B cell (primary cell): Measurements from ENCODE around the gene ME1. TPM values are rescaled to one million over a fixed set of nuclear protein-coding genes. Genes with fewer than 3 reads are reported as not detected.

Experiments
- ATAC-seq: fragments of 200-7000 bp; cut with Tn5 transposase; one replicate; pipeline ENCODE4 v1.10.0; 2021; ENCODE audit warnings: low read depth, mild to moderate bottlenecking, moderate number of reproducible peaks, moderate library complexity
- CTCF ChIA-PET: fragments of 350-600 bp; sonication (Branson Sonifier 250); formaldehyde crosslinking; loops from one replicate; lab custom pipeline; 2021; ENCODE audit warnings: antibody characterized with exemption, inconsistent platforms; lab: Charles Lee
- POLR2A ChIA-PET: fragments of 350-600 bp; sonication (Branson Sonifier 250); formaldehyde crosslinking; loops from one replicate; lab custom pipeline; 2021; ENCODE audit warnings: antibody characterized with exemption; lab: Charles Lee
- DNase-seq: peaks from one replicate; pipeline ENCODE4 v3.0.0; 2013
- H2AFZ ChIP-seq: 2 replicates; pipeline ENCODE4 v1.6.1; 2012; ENCODE audit warnings: mild to moderate bottlenecking, low read depth, low read length; ENCODE audit not compliant: insufficient read depth, poor library complexity, severe bottlenecking
- H3K27ac ChIP-seq, 2 donors: 1 replicate in 1 of 2; 2 replicates in 1 of 2; pipeline ENCODE4 v1.5.1; 2012 to 2013; ENCODE audit warnings: low read length in 2 of 2, mild to moderate bottlenecking in 2 of 2, moderate library complexity in 1 of 2
- H3K27me3 ChIP-seq, 4 experiments: fragments of 200-600 bp in 1 of 4; sonication (generic) in 1 of 4; replicated peaks in 1 of 4; 1 replicate in 2 of 4; 2 replicates in 2 of 4; pipeline versions ENCODE4 v1.6.1 to v1.7.0; 2013 to 2016; ENCODE audit warnings: low read length in 3 of 4, mild to moderate bottlenecking in 2 of 4, mixed read lengths in 1 of 4, moderate library complexity in 1 of 4; ENCODE audit not compliant: insufficient read depth in 4 of 4, control insufficient read depth in 3 of 4; ENCODE audit errors: control extremely low read depth in 1 of 4
- H3K36me3 ChIP-seq, 2 experiments: replicated peaks in 1 of 2; 1 replicate in 1 of 2; 2 replicates in 1 of 2; pipeline versions ENCODE4 v1.6.1 to v1.7.1; 2013; ENCODE audit warnings: low read length in 1 of 2; ENCODE audit not compliant: insufficient read depth in 2 of 2, control insufficient read depth in 1 of 2; ENCODE audit errors: control extremely low read depth in 1 of 2, extremely low read depth in 1 of 2
- H3K4me1 ChIP-seq, 2 donors: fragments of 200-600 bp in 1 of 2; sonication (generic) in 1 of 2; 1 replicate in 1 of 2; 2 replicates in 1 of 2; pipeline versions ENCODE4 v1.5.1 to v1.6.1; 2013 to 2017; ENCODE audit warnings: low read length in 2 of 2; ENCODE audit not compliant: control insufficient read depth in 2 of 2, insufficient read depth in 2 of 2
- H3K4me2 ChIP-seq: replicated peaks from 2 replicates; pipeline ENCODE3; 2012; ENCODE audit warnings: mild to moderate bottlenecking, low read depth, low read length; ENCODE audit not compliant: poor library complexity, severe bottlenecking
- H3K4me3 ChIP-seq, 5 experiments: fragments of 200-600 bp in 1 of 5; sonication (generic) in 1 of 5; 1 replicate in 3 of 5; 2 replicates in 2 of 5; pipeline versions ENCODE4 v1.5.1 to v1.7.0; 2011 to 2016; ENCODE audit warnings: low read length in 4 of 5, mild to moderate bottlenecking in 4 of 5, low read depth in 2 of 5, control low read depth in 1 of 5, moderate library complexity in 1 of 5; ENCODE audit not compliant: insufficient read depth in 1 of 5; ENCODE audit errors: control extremely low read depth in 1 of 5, extremely low read depth in 1 of 5
- H3K79me2 ChIP-seq: fragments of 200-600 bp; sonication (generic); one replicate; pipeline ENCODE4 v1.6.0; 2016; ENCODE audit warnings: low read length; ENCODE audit not compliant: control insufficient read depth, insufficient read depth
- H3K9ac ChIP-seq: fragments of 200-600 bp; sonication (generic); 2 replicates; pipeline ENCODE4 v1.6.1; 2017; ENCODE audit warnings: mild to moderate bottlenecking, low read length, moderate library complexity
- H3K9me3 ChIP-seq, 3 donors: one replicate each; pipeline versions ENCODE4 v1.6.1 to v1.7.1; 2013; ENCODE audit warnings: low read length in 2 of 3; ENCODE audit not compliant: control insufficient read depth in 2 of 3, insufficient read depth in 1 of 3; ENCODE audit errors: control extremely low read depth in 1 of 3
- H4K20me1 ChIP-seq: 2 replicates; pipeline ENCODE4 v1.6.0; 2012; ENCODE audit warnings: mild to moderate bottlenecking, low read length; ENCODE audit not compliant: insufficient read depth, control insufficient read depth, poor library complexity, severe bottlenecking
- H3K27ac Mint-ChIP-seq: one replicate; pipeline ENCODE4 v1.8.0; 2021; ENCODE audit warnings: mixed read lengths
- H3K27me3 Mint-ChIP-seq: one replicate; pipeline ENCODE4 v1.8.0; 2021; ENCODE audit warnings: mixed read lengths
- H3K4me1 Mint-ChIP-seq: one replicate; pipeline ENCODE4 v1.8.0; 2021; ENCODE audit warnings: mixed read lengths
- H3K4me3 Mint-ChIP-seq: one replicate; pipeline ENCODE4 v1.8.0; 2021; ENCODE audit warnings: mixed read lengths
- H3K9me3 Mint-ChIP-seq: one replicate; pipeline ENCODE4 v1.8.0; 2022; ENCODE audit warnings: mixed read lengths; ENCODE audit not compliant: insufficient read depth
- EZH2 ChIP-seq: IDR thresholded peaks from 2 replicates; pipeline ENCODE4 v1.6.1; 2012; ENCODE audit warnings: borderline replicate concordance, low read depth, mild to moderate bottlenecking, moderate library complexity, low read length; ENCODE audit not compliant: insufficient read depth, poor library complexity, severe bottlenecking
- WGBS: methylation state at CpG from one replicate; pipeline ENCODE4 v1.1.5; 2013; ENCODE audit warnings: missing lambda C conversion rate; ENCODE audit not compliant: insufficient coverage; 5-methylcytosine and 5-hydroxymethylcytosine counted together
- intact Hi-C: fragments of 100-400 bp; cut with micrococcal nuclease; formaldehyde crosslinking; loops from one replicate; pipeline ENCODE4 v1.10.0; 2022
- polyA plus RNA-seq: library from polyadenylated mRNA; depleted of rRNA; stranded (reverse); fragments of >200 nt; gene quantifications from 2 replicates; pipeline ENCODE4 v1.2.3, GENCODE V29; 2012
- total RNA-seq, 2 donors: library from RNA; stranded (reverse); fragments of 120-200 nt in 1 of 2; gene quantifications; 1 replicate in 1 of 2; 2 replicates in 1 of 2; pipeline versions ENCODE4 v1.2.3 to v1.2.4, GENCODE V29; 2013 to 2022
- TF ChIP-seq, protein P1 (sequence below): fragments of 200-600 bp; IDR thresholded peaks from one replicate; pipeline ENCODE4 v1.8.0; 2022; ENCODE audit warnings: antibody characterized with exemption, mild to moderate bottlenecking

Gene ME1
- total and polyA plus RNA-seq, 2 donors (not counting 1 experiment from before 2014, with no cell fraction given) = not detected

DNA sequence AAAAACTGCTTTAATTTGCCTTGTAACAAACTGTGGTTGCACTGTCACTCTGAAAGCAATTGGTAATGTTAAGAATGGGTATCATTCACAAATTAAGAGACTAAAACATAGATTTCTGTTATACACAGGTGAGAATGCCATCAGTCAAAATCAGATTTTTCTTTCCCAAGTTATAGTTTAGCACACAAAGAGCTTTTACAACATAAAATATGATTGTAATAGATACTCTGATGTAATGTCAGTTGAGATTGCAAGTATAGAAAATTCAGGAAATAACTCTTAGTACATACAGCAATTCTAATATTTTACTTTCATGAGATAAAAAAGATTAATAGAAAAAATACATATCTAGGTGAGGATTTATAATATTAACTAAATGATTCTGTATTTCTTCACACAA is 2.3 kb upstream of the ME1 start:
- H3K9ac ChIP-seq = no peak overlapping the region
- H3K27me3 ChIP-seq = peaks cover 0 to 12% (median 2%) of the 10 kb centered on the region in 4 experiments
- H3K36me3 ChIP-seq = no peaks in the 10 kb centered on the region
- intact Hi-C loops = no loop called here
- H3K79me2 ChIP-seq = no peaks in the 10 kb centered on the region
- CTCF ChIA-PET = no interaction called here
- no peaks in the 10 kb centered on the region for H4K20me1 ChIP-seq
- H3K27ac ChIP-seq = no peak overlapping the region
- no peak for ATAC-seq
- H3K4me1 Mint-ChIP-seq = no peaks in the 10 kb centered on the region
- no peak overlapping the region for H3K27ac Mint-ChIP-seq
- TF ChIP-seq, protein P1, sequence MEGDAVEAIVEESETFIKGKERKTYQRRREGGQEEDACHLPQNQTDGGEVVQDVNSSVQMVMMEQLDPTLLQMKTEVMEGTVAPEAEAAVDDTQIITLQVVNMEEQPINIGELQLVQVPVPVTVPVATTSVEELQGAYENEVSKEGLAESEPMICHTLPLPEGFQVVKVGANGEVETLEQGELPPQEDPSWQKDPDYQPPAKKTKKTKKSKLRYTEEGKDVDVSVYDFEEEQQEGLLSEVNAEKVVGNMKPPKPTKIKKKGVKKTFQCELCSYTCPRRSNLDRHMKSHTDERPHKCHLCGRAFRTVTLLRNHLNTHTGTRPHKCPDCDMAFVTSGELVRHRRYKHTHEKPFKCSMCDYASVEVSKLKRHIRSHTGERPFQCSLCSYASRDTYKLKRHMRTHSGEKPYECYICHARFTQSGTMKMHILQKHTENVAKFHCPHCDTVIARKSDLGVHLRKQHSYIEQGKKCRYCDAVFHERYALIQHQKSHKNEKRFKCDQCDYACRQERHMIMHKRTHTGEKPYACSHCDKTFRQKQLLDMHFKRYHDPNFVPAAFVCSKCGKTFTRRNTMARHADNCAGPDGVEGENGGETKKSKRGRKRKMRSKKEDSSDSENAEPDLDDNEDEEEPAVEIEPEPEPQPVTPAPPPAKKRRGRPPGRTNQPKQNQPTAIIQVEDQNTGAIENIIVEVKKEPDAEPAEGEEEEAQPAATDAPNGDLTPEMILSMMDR = no peak
- TF ChIP-seq EZH2 = no peak
- no peak overlapping the region for H2AFZ ChIP-seq
- no peak for DNase-seq
- no peak overlapping the region for H3K4me2 ChIP-seq
- peaks cover 33% of the 10 kb centered on the region for H3K27me3 Mint-ChIP-seq
- H3K4me3 Mint-ChIP-seq = no peak overlapping the region
- H3K4me1 ChIP-seq = no peaks in the 10 kb centered on the region
- H3K9me3 Mint-ChIP-seq = no peaks in the 10 kb centered on the region
- POLR2A ChIA-PET = no interaction called here
- no peak overlapping the region for H3K4me3 ChIP-seq
- peaks cover 0 to 5% (median 0%) of the 10 kb centered on the region in 3 donors for H3K9me3 ChIP-seq

DNA sequence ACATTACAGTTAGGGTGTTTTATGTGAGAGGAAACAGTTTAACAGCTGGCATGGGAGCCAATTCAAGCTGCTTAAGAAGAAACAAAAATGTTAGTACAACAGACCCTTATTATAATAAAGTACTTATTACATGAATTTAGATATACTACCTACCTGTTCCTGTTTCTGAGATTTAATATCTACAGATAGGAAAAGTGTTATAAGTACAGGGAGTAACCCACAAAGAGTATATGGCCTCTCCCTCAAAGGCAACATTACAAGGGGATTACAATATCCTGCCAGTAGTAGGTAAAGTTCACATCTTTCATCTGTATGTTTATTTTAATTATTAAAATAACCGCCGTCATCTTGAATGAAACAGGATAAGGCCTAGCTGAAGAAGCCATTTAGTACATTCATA is 1.8 kb upstream of the ME1 start:
- Histone ChIP-seq H3K9me3 (peaks cover 0 to 5% (median 0%) of the 10 kb centered on the region in 3 donors), H3K36me3 (no peaks in the 10 kb centered on the region), H3K27ac (no peak overlapping the region), H4K20me1 (no peaks in the 10 kb centered on the region), H3K4me2 (no peak overlapping the region), H3K9ac (no peak overlapping the region), H3K27me3 (peaks cover 0 to 12% (median 2%) of the 10 kb centered on the region in 4 experiments), H2AFZ (no peak overlapping the region), H3K4me1 (no peaks in the 10 kb centered on the region), H3K4me3 (no peak overlapping the region), H3K79me2 (no peaks in the 10 kb centered on the region)
- Mint-ChIP-seq H3K27ac (no peak overlapping the region), H3K27me3 (peaks cover 34% of the 10 kb centered on the region), H3K4me1 (no peaks in the 10 kb centered on the region), H3K9me3 (no peaks in the 10 kb centered on the region), H3K4me3 (no peak overlapping the region)
- no peak for DNase-seq
- CTCF ChIA-PET = no interaction called here
- TF ChIP-seq, protein P1 = no peak
- no peak for TF ChIP-seq EZH2
- POLR2A ChIA-PET = no interaction called here
- intact Hi-C loops = no loop called here
- WGBS = no CpG with 5 or more reads among the region's 2 CpGs
- no peak for ATAC-seq
